OCI-M2 (cell line): ENCODE results near the gene CYP19A1.
"Not testable (repeated sequence)": the region's sequence is repeated elsewhere in the genome, so short reads cannot be mapped to it uniquely, and the experiment has no call there.

Experiments
- DNase-seq: peaks from one replicate; lab custom pipeline; 2025; ENCODE audit not compliant: unreplicated experiment; lab: John Stamatoyannopoulos, UW

CYP19A1 gene

DNA sequence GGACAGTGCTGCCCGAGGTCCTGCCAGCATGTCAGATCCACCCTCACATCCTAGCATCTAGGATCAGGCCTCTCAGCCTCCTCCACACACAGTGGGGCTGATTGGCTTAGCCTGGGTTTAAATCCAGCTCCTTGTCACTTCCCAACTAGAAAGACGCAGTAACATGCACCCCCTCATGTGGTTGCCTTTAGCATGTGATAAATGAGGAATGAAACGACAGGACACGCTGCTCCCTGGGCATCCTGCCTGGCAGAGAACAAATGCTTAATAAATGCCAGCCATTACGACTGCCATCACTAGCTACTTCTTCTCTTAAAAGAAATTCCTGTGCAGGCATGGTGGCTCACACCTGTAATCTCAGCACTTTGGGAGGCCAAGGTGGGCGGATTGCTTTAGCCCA, 149.6 kb downstream of the CYP19A1 start:
- not testable (repeated sequence) for DNase-seq

DNA sequence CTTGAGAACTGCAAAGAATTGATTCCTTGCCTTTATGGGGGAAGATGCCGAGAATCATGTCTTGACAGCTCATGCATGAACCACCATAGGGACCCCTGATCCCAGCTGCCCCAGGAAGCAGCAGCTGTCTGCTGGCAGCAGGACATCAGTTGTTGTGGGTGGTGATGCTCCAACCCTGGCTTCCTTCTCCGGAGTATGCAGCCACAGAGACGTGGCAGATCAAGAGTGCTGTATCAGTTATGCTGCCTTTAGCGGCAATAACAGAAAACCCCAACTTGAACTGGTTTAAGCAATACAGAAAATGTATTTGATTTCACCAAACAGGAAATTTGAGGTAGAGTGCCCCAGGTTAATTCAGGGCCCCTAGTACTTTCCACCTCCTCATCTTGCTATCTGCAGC, 151.5 kb downstream of the CYP19A1 start:
- DNase-seq, result no peak

DNA sequence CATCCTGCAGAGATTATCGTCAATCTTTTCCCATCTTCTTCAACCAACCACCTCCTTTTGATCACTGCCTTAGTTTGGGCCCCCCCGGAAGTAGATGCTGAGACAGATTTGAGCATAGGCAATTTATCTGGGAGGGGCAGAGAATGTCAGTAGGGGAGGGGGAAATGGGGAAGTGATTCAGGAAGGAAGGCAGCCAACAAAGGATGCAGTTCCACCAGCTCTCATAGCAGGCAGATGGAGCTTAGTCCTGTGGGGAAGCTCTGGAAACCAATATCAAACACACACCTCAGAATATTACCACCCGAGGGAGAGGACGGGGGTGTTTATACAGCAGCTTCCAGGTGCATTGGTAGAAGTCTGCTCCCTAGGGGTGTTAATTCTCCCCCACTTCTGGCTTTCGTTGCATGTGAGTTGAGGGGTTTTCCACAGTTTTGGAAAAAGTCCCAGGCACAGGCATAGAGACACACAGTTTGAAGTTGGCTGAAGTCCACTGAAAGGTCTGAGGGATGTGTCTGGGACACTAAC, 152.2 kb downstream of the CYP19A1 start:
- no peak for DNase-seq

DNA sequence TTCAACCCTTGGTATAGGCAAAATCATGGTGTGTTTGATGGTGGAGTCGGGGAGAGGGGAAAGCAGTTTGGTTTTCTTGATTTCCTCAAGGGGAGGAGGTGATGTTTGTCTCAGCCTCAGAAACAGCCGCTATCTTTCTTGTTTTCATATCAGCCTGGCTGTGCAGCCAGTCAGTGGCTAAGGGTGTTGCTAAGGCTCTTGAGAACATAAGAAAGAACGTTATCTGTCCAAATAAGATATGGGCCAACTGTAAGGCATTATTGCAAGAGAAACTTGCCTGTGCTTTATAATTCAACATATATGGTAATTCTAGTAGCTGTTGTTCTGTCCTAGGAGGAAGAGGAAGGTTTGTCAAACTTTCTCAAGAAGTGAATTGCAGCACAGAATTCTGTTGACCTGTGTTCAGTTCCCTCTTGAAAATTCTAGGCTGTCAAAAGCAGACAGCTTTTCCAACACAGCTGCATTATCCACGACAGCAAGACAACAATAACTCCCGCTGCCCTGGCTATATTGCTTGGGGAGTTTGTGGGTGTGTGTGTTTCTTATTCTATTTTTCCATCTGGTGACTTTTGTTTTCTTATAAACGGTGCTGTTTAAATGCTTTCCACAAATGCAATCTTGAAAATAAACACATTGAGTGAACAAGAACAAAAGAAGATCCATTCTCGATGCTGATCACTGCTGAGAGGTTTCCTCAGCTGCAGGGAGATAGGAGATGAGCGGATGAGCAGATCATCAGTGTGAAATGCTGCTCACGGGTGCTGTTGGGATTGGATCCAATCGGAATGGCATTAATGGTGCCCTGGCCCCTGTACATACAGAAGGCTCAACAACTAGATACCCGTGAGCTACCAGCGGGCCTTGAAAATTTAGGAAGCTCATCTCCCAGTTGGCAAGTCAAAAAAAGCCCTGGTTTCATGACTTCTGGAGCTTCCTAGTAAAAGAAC, 152.9 kb downstream of the CYP19A1 start:
- no peak for DNase-seq

DNA sequence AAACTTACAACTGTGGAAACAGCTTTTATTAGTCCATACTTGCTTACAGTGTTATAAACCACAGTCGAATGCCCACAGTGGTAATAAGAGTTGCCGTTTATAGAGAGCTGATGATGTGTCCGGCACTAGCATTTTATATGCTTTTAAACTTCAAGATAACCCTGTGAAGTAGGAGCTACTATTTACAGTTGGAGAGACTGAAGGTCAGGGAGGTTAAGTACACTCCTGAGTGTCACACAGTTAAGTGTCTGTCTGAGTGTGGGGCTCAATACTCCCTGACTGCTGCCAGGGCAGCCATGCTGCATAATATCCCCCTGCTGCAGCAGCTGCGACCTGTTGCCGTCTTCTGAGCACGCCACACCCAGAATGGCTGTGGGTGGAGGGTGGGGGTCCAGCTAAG, 153.8 kb downstream of the CYP19A1 start:
- no peak for DNase-seq

DNA sequence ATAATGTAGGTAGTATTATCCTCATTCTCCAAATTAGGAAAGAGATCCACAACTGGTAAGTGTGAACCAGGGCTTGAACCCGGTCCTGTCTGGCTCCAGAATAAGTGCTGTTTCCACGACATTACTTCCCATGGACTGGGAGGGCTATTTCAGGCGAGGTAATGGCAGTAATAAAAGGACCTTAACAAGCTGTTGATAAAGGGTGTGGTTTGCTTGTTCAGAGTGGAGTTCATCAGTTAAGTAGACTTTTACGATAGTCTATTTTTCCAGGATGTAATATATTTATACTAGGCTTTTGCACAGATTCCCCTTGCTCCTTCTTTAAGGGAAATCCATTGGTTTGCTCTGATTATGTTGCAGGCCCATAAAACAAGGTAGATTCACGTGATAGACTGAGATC, 155.3 kb downstream of the CYP19A1 start:
- no peak for DNase-seq

GRCh38 chr15:51181905-51182304, 156.5 kb downstream of the CYP19A1 start:
- DNase-seq, result no peak

- DNase-seq, result no peak
These were observed 157.2 kb downstream of the CYP19A1 start for GRCh38 chr15:51181221-51181620.

DNA sequence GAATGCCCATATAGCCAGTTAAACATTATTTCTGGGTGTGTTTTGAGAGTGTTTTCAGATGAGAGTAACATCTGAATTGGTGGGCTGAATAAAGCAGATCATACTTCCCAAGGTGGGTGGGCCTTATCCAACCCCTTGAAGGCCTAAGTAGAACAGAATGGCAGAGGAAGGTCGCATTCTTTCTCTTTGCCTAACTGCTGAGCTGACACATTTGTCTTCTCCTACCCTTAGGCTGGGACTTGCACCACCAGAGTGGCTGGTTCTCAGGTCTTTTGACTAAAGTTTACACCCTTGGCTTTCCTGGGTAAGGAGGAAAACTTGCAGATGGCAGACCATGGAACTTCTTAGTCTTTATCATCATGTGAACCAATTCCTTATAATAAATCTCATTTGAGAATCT, 157.9 kb downstream of the CYP19A1 start:
- DNase-seq, result no peak

DNA sequence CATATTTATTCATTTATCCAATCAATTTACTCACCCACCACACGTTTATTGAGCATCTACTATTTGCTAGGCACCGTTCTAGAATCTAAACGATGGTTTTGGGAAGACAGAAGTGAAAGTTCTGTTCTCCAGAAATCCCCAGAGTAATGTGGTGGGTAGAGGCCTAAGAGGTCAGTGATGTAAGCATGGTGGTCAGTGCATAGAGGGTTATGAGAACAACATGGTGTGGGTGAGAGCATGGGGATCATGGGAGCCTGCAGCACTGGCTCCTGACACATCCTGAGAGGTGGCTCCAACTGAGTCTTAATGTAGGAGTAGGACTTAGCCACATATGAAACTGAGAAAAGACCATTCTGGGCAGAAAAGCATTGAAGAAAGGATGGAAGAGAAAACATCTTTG, 158.4 kb downstream of the CYP19A1 start:
- no peak for DNase-seq

DNA sequence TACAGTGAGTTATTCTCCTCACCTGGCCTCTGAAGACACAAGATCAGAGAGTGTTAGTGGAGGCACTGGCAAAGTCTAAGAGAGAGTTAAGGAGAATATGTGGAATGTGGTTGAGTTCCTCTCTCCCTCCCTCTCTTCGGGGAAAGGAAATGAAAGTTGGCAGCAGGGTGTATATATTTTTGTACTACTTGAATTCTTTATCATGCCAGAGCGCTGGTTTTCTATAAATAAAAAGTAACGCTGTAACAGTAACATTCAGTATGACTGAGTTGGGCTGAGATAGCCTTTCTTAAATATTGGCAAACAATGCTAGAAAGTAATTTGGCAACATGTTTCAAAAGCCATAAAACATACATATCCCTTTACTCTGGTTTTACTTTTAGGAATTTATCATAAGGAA, 166.2 kb downstream of the CYP19A1 start:
- DNase-seq, result no peak

GRCh38 chr15:51171634-51171932, 166.8 kb downstream of the CYP19A1 start:
- no peak for DNase-seq

- DNase-seq, result no peak
These were observed 167.3 kb downstream of the CYP19A1 start for GRCh38 chr15:51170882-51171633.

- no peak for DNase-seq
These were observed 169.7 kb downstream of the CYP19A1 start for GRCh38 chr15:51168700-51169099.

DNA sequence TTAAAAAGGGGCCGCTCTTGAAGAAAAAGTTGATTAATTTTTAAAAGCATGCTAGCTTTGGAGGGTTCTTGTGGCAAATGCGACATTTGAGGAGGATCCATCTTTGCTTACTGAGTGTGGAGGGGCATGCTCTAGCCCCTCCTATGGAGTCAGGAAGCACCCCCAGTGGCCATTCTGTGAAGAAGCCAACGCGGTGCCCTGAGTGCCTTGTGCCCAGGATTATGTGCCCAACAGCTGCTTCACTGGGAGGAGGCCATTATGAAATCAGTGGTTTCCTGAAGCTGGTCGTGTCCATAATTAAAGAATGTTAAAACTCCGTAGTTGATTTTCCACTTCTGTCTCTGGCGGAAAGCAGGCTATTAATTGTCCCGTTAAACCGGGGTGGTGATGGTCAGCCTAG, 174.6 kb downstream of the CYP19A1 start:
- DNase-seq, result no peak

GRCh38 chr15:51162865-51163762, 175.3 kb downstream of the CYP19A1 start:
- peak; percentile 25 for DNase-seq

DNA sequence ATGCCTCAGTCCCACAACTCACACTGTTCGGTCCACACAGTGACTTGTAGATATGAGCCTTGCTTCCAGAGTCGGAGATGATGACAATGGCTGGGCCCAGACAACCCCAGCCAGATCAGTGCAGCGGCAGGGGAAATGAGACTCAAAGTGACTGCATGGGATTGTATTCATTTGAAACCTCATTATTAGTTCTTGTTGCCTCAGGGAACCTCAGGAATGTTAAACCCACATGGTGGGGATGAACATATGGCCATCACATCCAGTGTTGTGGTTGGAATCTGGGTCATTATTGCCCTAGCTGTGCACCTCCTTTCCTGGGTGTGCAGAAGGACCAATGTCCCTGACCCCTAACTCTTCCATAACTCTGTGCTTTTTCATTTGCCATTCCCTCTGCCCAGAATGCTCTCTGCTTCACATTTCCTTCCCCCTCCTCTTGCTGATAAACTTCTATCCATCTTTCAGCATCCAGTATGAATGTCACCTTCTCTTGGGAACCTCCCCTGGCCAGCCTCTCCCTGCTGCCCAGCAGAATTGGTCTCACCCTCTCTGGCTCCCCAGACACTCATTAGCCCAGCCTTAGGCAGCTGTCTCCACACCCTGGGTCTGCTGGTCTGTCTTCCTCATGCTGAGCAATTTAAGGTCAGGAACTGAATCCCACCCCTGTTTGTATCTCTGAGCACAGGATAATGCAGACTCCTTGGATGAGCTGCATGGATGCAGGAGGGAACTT, 176.7 kb downstream of the CYP19A1 start:
- no peak for DNase-seq

DNA sequence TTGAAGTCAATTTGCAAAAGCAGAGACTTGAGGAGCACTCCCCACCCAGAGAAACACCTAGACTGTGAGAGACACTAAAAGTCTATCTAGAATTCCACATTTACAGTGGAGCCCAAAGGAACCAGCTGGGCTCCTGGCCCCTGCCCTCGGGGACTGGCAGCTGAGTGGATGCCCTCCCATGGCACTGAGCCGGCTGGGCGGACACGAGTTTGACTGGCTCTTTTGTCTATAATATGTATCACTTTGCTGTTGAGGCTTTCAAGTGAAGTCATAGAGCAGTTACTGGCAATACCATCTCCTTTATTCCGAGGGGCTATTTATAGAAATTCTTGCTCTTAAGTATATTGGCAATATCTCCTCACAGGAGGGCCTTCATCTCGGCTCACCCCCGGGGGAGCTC, 177.9 kb downstream of the CYP19A1 start:
- no peak for DNase-seq
